HG03060 (cell line): ENCODE results near the gene JAKMIP2.
"Not testable (repeated sequence)": the region's sequence is repeated elsewhere in the genome, so short reads cannot be mapped to it uniquely, and the experiment has no call there.

Source experiments
- ATAC-seq: cut with Tn5 transposase; IDR thresholded peaks from one replicate; pipeline ENCODE4 v1.9.1; 2021; ENCODE audit warnings: low read depth, moderate number of reproducible peaks; ENCODE audit not compliant: unreplicated experiment

The JAKMIP2 gene

DNA sequence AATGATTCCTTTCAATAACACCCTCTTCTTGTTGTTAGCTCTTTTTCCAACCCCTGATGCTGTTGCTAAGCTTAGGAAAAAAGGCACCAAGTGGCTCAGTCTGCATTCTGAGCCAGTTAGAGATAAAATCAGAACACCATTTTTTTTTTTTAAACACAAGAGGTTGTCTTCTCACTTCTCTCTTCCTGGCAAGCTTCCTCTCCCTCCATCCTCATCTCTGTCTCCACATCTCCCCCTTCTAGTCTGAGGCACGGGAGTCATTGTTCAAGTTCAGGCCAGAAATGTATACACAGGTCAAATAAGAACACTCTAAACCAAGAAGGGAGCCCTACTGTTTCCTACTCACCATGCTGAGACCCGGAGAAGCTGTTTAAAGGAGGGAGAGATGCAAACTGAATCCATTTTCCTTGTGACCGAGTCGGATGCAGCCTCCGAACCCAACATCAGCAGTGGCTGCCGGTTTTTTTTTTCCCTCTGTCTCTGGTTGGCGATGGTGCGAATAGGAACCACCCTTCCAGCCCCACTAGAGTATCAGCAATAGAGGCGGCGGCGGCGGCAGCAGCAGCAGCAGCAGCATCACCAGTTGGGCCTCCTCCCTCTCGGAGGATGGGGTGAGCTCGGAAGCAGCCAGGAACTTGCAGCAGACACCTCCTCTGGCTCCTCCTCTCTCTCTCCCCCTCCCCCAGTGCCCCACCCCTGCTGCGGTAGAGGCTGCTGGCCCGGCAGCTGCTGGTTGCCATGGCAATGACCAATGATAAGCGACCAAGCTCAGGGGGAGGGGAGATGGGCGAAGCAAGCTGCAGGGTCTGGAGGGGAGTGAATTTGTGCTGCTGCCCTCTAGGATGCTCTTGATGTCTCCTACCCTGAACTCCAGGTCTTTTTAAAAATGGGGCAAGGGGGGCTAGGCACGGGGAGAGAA lies at the start of gene JAKMIP2:
TSS of gene JAKMIP2 (minus strand) at position 619 of the 919 bp plus-strand sequence. CDS start 110,922 bp downstream, outside the sequence.
- no peak for ATAC-seq

DNA sequence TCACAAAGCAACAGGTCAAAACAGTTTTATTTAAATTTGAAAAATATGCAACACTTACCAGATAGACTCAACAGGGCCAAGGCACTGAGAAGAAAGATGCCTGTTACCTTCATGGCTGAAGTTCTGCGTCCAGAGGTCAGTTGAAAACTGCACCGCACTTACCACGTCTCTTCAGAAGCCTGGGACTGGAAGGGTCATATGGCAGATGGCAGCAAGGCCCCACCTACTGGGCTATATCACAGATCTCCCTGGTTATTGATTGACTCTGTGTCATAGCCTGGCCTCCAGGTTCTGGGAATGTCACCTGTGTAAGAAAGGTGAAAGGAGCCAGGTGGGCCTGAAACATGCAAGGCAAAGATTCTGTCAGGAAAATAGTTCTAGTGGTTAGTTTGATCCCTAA lies 48.9 kb upstream of the JAKMIP2 start, which contains the start of gene SPINK1:
TSS of gene SPINK1 (minus strand) at position 207 of the 400 bp plus-strand sequence. CDS start at position 113, 94 bp downstream.
- no peak for ATAC-seq

DNA sequence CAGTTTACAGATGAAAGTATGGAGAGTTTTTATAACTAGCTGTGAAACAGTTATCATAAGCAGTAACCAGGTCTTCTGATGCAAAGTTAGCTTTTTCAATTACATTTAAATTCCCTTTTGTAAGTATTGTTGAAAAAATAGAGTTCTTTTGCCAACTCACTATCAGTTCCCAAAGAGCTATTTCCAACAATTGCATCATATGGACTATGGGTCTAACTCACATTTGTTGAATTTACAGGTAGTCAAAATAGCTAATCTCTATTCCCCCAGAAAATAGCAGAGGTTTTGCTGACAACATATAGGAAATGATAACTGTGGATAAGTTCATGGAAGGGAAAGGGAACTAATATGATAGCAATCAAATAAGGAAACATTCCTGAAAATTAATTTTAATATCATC lies 47.5 kb upstream of the JAKMIP2 start:
- no peak for ATAC-seq

DNA sequence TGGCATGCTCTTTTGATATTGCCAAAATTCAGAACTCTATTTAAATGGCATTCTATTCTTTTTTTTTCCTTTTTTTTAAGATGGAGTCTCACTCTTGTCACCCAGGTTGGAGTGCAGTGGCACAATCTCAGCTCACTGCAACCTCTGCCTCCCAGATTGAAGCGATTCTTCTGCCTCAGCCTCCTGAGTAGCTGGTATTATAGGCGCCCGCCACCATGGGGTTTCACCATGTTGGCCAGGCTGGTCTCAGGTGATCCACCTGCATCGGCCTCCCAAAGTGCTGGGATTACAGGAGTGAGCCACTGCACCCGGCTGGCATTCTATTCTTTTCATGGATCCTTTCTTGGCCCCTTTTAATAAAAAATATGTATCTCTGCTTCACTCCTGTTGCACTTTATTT lies 44.5 kb upstream of the JAKMIP2 start:
- ATAC-seq, result not testable (repeated sequence)

DNA sequence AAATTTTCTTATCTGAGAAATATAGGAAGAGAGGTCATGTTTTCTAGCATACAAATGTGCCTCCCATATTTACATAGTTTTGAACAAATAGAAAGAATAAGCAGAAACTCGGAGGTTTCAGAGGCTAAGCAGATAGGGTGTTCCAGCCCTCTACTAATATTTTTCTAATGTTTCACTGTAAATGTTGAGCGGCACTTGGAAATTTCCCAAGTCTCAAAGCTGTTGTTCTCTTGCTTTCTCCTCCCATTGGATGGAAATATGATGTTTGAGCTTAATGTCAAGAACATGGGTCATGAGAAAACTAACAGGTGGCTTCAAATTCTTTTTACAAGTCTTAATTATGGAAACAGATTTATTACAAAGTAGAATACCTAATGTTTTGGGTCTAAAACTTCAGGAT lies 43.8 kb upstream of the JAKMIP2 start:
- ATAC-seq, result no peak

DNA sequence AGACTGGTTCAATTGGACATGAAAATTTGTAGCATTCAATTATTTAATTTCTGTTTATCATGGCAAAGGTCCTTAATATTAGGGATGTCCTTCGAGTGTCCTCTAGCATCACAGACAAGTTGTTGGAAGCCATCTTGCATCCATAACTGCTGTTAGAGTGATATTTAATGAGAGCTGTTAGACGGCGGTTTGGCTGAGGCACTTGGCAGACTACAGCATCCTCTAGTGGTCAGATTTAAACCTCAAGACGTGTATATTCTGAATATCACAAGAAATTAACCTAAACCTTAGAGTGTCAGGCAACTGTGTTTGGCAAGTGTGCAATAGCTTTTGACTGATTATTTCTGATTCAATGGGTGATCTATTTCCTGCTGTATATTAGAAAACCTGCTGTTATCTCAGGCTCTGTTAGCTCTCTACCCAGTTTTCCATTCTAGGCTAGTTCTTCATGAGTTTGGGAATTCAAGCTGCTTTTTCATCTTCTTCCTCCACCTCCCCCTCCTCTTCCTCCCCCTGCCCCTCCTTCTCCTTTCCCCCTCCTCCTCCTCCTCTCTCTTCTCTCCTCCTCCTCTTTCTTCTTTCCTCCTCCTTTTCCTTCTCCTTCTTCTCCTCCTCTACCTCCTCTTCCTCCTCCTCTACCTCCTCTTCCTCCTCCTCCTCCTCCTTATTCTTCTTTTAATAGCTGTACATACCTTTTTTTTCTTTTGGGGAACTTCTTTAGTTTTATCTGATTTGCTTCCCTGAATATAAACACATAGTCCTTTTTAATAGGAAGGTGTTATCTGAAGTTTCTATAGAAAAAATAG lies 40.4 kb upstream of the JAKMIP2 start:
- peak; percentile 89 for ATAC-seq

DNA sequence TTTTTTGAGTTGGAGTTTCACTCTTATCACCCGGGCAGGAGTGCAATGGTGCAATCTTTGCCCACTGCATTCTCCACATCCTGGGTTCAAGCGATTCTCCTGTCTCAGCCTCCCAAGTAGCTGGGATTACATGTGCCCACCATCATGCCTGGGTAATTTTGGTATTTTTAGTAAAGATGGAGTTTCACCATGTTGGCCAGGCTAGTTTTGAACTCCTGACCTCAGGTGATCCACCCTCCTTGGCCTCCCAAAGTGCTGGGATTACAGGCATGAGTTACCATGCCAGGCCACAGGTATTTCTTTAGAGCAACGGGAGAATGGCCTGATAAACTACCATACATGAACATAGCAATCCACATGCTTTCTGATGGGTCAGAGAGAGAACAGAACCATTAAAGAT lies 39.7 kb upstream of the JAKMIP2 start:
- not testable (repeated sequence) for ATAC-seq

DNA sequence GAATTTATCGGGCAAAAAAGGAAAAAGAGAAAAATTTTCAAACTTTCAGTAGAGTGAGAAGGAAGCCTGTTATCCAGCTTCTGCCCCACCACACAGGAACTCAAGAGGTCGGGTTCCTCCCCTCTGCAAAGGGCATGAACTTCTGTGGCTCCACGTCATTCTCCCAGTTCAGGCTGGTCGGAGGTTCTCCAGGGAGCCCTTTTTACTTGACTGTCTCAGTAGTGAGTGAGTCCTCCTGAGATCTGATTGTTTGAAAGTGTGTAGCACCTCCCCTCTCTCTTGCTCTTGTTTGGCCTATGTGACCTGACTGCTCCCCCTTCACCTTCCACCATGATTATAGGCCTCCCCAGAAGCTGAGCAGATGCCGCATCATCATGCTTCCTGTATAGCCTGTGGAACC lies 39.2 kb upstream of the JAKMIP2 start:
- no peak for ATAC-seq

DNA sequence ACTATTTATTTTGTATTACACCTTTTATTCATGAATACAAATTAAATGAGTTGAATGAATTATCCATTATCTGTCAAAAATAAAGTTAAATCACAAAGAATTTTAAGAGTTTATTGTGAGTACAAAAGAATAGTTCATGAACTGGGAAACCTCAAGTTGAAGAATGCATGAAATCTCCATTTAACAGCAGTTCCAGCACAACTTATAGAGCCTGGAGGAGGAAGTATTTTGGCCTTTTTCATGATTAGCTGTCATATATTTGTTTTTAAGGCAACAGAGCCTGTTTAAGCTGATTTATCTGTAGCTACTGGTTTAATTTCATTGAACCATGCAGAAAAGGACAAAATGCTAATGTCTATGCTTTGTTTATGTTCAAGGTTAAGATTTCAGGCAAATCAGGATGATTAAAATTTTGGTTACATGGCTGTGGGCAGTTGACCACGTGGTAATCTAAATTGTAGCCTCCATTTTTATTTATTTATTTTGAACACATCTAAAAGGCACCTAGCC lies 36.8 kb upstream of the JAKMIP2 start:
- ATAC-seq, result no peak

DNA sequence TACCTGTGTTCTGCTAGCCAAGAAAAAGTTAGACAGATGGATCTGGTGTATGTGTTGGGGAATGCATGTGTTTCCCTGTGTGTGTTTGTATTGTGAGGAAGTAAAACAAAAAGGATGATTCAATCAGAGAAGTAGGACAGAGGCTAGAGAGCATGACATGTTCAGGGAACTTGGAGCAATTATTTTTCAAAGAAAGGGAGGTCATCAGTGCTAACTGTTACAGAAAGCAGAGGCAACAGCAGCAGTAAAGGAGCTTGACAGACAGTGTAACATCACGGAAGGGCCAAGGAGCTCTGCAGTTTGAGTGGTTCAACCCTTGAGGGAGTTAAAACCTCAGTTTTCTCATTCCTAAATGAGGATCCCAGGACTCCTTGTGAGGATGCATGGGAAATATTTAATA lies 35.8 kb upstream of the JAKMIP2 start:
- ATAC-seq, result no peak

DNA sequence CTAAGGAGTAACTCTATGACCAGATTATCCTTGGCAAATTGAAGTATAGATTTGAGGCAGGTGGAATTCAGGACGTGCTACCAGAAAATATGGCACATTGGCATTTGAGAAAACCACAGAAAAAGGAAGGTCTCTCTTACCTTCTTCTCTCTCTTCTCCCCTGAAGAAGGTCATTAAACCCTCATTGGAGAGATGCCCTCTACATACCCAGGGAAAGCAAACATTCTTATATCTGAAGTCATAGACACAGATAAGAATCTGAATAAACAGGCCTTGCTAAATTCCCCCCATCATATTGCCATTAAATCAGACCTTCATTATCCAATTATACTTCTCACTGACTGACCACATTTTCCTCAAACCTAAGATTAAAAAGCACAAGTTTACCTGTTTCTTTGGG lies 31.2 kb upstream of the JAKMIP2 start:
- ATAC-seq, result no peak

DNA sequence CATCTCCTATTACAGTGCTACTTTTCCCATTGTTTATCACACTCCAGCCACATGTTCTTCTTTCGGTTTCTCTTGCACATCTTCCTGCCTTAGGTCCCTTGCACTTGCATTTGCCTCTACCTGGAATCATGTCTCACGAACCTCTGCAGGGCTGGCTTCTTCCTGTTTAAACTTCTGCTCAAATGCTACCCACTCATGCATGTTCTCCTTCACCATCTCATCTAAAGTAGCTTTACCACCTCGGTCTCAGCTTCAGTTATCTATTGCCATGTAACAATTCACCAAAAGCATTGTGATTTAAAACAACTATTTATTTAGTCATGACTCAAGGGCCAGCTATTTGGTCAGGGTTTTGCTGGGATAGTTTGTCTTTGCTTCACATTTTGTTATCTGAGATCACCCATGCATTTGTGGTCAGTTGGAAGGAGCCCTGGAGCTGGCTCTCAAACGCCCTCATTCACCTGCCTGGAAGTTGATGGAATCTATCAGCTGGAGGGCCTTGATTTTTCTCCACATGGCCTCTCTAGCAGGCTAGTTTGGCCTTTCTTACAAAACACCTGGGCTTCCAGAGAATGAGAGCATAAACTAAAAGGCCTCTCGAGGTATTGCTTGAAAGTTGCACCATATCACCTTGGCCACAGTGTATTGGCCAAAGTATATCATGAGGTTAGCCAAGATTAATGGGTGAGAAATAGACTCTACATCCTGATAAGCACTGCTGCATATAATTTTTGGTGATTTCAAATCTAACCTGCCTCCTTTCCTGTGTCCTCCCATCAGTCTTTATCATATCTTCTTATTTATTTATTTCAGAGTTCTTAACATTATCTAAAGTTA lies 27.5 kb upstream of the JAKMIP2 start:
- no peak for ATAC-seq

DNA sequence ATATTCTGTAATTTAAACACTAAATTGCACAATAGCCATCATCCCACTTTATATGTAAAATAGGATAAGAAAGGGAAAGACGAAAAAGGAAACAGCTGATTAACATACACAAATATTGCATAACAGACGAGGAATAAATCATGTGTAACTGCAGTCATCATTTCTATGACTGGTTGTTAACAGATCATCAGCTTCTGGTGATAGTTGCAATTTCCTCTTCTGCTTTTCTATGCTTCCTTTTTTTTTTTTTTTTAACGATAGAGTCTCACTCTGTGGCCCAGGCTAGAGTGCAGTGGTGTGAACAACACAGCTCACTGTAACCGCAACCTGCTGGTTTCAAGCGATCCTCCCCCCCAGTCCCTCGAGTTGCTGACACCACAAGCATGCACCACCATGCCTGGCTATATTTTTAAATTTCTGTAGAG lies 22.5 kb upstream of the JAKMIP2 start:
- peak; percentile 92 for ATAC-seq

DNA sequence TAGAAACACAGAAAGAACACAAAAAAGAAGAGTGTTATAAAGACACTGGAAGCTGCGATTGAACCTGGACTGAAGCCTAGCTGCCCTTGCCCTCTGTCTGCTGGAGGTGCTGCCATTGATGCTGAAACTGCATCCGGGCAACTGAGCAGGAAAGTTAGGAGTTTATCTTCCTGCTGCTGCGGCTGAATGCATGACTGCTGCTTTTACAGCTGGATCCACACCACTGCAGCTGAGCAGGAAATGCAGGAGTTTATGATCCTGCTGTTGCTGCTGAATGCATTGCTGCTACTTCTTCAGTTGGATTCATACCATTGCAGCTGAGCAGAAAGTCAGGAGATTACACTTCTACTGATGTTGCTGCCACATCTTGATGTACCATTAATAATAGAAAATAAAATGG lies 21.8 kb upstream of the JAKMIP2 start:
- no peak for ATAC-seq

DNA sequence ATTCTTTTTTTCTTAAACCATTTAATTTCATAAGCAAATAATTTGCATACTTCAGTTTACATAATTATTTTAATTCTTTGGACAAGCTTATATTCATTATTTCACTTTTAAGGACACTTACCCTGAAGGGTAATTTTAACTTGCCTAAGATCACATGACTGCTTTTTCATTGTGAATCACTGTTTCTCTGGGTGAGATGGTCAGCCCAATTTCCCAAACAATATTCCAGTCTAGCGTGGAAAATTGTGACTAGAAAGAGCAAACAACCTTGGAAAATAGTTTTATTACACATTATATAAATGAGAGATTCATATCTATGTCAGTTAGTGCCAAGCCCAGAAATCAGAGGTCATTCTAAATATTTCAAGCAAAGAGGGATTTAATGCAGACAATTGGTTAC lies 21.4 kb upstream of the JAKMIP2 start:
- ATAC-seq, result no peak

DNA sequence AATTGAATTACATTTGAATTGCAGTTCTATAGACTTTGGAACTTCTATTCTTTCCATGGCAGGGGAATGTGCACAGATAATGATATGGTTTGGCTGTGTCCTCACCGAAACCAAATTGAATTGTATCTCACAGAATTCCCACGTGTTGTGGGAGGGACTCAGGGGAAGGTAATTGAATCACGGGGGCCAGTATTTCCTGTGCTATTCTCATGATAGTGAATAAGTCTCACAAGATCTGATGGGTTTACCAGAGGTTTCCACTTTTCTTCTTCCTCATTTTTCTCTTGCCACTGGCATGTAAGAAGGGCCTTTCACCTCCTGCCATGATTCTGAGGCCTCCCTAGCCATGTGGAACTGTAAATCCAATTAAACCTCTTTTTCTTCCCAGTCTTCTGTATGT lies 20.6 kb upstream of the JAKMIP2 start:
- ATAC-seq, result not testable (repeated sequence)

DNA sequence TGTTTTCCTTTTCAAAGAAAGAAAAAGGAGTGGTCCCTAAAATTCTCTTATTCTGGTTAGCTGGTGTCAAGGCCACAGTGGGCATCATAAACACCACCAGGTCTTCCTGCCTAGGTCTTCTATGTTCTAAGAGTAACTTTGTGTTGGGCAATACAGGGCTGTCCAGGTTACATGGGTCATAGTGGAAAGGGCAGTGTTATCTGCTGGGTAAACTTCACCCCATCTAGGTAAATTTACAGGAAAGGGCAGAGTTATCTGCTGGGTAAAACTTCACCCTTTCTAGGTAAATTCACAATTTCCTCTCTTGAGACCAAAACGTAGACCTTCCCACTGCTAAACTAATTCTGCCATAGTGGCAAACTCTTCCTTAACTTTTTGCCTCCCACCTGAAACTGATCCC lies 18.9 kb upstream of the JAKMIP2 start:
- no peak for ATAC-seq

DNA sequence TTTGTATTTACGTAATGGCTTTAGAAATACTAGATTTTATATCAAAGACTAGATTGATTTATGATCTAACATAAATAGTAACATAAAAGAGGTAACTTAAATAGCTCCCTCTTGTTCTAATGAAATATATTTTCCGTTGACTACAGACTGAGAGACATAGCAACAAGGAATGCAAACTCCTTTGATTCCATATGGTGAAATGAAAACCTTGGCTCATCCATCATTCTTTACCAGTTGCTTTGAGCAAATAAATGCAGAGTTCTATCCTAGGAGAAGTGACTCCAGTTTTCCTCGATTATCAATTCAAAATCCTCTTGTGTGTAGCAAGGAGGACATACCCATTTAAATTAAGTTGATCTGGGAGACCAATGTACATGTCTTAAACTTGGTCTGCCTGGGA lies 18.0 kb upstream of the JAKMIP2 start:
- ATAC-seq, result no peak

DNA sequence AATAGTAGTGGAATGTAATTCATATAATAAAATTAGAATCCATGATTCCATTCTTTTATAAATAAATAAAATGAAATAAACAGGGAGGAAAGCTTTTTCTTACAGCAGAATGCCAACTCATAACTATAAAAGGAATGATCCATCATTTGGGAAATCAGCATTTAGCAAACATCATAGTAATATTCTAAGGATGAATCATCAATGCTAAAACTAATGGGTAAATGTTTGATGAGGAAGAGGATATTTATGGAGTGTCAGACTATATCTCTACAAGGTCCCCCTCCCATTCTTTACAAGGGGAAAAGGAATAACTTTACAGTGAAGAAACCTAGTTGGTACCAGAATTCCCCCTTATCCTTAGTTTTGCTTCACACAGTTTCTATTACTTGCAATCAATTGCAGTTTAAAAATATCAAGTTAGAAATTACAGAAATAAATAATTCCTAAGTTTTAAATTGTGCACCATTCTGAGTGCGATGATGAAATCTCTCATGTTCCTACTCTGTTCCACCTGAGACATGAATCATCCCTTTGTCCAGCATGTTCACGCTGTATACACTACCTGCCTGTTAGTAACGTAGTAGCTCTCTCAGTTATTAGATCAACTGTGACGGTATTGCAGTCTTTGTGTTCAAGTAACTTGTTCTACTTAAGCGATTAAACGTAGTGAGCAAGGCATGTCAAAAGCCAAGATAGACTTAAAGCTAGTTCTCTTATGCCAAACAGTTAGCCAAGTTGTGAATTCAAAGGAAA lies 14.2 kb upstream of the JAKMIP2 start:
- ATAC-seq, result no peak

DNA sequence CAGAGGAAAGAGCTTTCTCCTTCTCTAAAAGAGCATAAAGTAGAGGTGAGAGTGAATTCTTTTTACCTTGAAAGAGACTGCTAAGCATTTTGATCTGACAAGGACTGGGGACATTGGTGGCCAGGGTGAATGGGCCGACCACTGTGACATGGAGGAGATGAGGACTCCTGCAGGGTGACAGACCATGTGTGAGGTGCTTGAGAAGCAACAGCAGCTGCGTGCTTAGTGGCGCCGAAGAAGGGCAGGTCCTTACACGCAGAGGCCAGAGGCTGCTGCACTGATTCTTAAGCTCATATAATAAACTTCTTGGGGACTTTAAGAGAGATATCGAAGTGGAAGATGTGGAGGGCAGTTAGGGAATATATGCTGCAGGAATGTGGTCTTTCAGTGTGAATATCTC lies 8.7 kb upstream of the JAKMIP2 start:
- no peak for ATAC-seq
